H1 (cell line): ENCODE results near the gene LTBP1.

Experiments
- BACH1 ChIP-seq: IDR thresholded peaks from 2 replicates; pipeline ENCODE4 v1.6.1; 2012; ENCODE audit warnings: low read length, improper control_type of control experiment
- CBX8 ChIP-seq: fragments of 300-800, 300-1000 bp; sonication (generic); IDR thresholded peaks from 2 replicates; pipeline ENCODE4 v1.7.1; 2016; ENCODE audit warnings: low read depth, low read length, borderline replicate concordance
- CEBPB ChIP-seq: IDR thresholded peaks from 2 replicates; pipeline ENCODE4 v1.6.1; 2012; ENCODE audit warnings: low read depth, low read length
- CREB1 ChIP-seq: IDR thresholded peaks from 2 replicates; pipeline ENCODE4 v1.6.1; 2012; ENCODE audit warnings: inconsistent platforms
- CTCF ChIP-seq, 3 experiments: IDR thresholded peaks; 1 replicate in 2 of 3; 2 replicates in 1 of 3; pipeline versions ENCODE4 v1.5.1 to v1.6.1; 2011; ENCODE audit warnings: low read length in 3 of 3, mild to moderate bottlenecking in 3 of 3, inconsistent platforms in 2 of 3, low read depth in 1 of 3, moderate library complexity in 1 of 3; ENCODE audit not compliant: insufficient read depth in 1 of 3; ENCODE audit errors: control extremely low read depth in 1 of 3
- EGR1 ChIP-seq: IDR thresholded peaks from 2 replicates; pipeline ENCODE4 v1.6.1; 2011; ENCODE audit warnings: low read depth, low read length, borderline replicate concordance
- KDM1A ChIP-seq: fragments of 200-600, 300-600 bp; sonication (generic); IDR thresholded peaks from 2 replicates; pipeline ENCODE4 v1.7.1; 2016; ENCODE audit warnings: mild to moderate bottlenecking, low read length, borderline replicate concordance
- POLR2A ChIP-seq, 2 experiments: IDR thresholded peaks; 1 replicate in 1 of 2; 2 replicates in 1 of 2; pipeline ENCODE4 v1.6.1; 2011; ENCODE audit warnings: low read depth in 2 of 2, low read length in 2 of 2, mild to moderate bottlenecking in 2 of 2; ENCODE audit errors: control extremely low read depth in 1 of 2
- RBBP5 ChIP-seq: IDR thresholded peaks from 2 replicates; pipeline ENCODE4 v1.7.1; 2012; ENCODE audit warnings: low read depth, mild to moderate bottlenecking, inconsistent platforms, low read length, moderate library complexity, borderline replicate concordance
- SIX5 ChIP-seq: IDR thresholded peaks from 2 replicates; pipeline ENCODE4 v1.6.1; 2011; ENCODE audit warnings: mild to moderate bottlenecking, low read depth, low read length
- SRF ChIP-seq: IDR thresholded peaks from 2 replicates; pipeline ENCODE4 v1.6.1; 2011; ENCODE audit warnings: mild to moderate bottlenecking, low read depth, low read length, moderate library complexity
- USF2 ChIP-seq: IDR thresholded peaks from 2 replicates; pipeline ENCODE4 v1.6.1; 2011; ENCODE audit warnings: low read length, improper control_type of control experiment

- TF ChIP-seq USF2 (no peak), CTCF (IDR thresholded peaks at IDR 0.05; ENCODE audit: control extremely low read depth in 1 of 3, insufficient read depth in 1 of 3, low read depth in 1 of 3, low read length in 3 of 3) (no peak), BACH1 (no peak), CBX8 (no peak), EGR1 (no peak), CREB1 (no peak), POLR2A (IDR thresholded peaks at IDR 0.05; ENCODE audit: control extremely low read depth in 1 of 2, low read depth in 2 of 2, low read length in 2 of 2) (no peak), SRF (no peak), KDM1A (no peak), CEBPB (no peak), RBBP5 (no peak), SIX5 (no peak)
These were observed 138.9 kb downstream of the LTBP1 start for GRCh38 chr2:33085646-33086045.
